Measurements from ENCODE around the gene ANGPTL3. TPM values are rescaled to one million over a fixed set of nuclear protein-coding genes. Genes with fewer than 3 reads are reported as not detected.

ANGPTL3 gene
- total and polyA plus RNA-seq, 2 of the 13 experiments (the other 11 are each of a cell fraction or from before 2014, with no cell fraction given): 0.40 to 0.51 TPM

DNA sequence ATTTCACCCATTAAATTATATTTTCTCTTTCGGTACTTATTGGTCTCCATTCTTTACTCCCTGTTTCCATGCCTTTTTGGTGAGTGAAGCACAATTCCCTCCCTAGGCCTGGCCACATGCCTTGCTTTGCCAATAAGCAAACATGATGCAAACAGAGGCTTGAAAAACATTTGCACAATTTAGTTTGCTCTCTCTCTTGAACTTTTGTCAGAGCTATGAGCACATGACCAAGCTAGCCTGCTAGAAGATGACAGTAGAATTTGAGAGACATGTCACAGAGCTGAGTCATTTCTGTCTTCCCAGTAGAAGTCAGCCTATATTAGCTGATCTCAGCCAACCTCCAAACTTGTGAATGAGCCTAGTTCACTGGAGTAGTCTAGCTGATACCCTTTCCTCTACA is 24.6 kb downstream of the ANGPTL3 start (continued):
- TF ChIP-seq ZBTB8A (CRISPR knock-in tag; IDR thresholded peaks at IDR 0.05; ENCODE audit: borderline replicate concordance, low read depth): no peak
- TF ChIP-seq NCOR1 (IDR thresholded peaks at IDR 0.05; ENCODE audit: borderline replicate concordance, low read length): peak; percentile 80; the same call in 1 of the 2 replicates
- no peak for TF ChIP-seq MTERF4 (CRISPR knock-in tag; IDR thresholded peaks at IDR 0.05)
- peak; percentile 51 for TF ChIP-seq RBM22 (optimal IDR thresholded peaks at IDR 0.05; ENCODE audit: low read length)
- no peak for TF ChIP-seq RBFOX2 (IDR thresholded peaks at IDR 0.05; ENCODE audit: low read depth, low read length)
- TF ChIP-seq SAP130 (CRISPR knock-in tag; IDR thresholded peaks at IDR 0.05; ENCODE audit: low read depth): peak; percentile 98
- TF ChIP-seq ZBTB10 (CRISPR knock-in tag; IDR thresholded peaks at IDR 0.05; ENCODE audit: borderline replicate concordance): no peak
- TF ChIP-seq, protein P1, sequence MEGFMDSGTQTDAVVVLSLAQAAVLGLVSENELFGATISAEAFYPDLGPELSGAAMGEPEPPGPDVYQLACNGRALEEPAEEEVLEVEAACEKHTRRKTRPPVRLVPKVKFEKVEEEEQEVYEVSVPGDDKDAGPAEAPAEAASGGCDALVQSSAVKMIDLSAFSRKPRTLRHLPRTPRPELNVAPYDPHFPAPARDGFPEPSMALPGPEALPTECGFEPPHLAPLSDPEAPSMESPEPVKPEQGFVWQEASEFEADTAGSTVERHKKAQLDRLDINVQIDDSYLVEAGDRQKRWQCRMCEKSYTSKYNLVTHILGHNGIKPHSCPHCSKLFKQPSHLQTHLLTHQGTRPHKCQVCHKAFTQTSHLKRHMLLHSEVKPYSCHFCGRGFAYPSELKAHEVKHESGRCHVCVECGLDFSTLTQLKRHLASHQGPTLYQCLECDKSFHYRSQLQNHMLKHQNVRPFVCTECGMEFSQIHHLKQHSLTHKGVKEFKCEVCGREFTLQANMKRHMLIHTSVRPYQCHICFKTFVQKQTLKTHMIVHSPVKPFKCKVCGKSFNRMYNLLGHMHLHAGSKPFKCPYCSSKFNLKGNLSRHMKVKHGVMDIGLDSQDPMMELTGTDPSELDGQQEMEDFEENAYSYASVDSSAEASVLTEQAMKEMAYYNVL (CRISPR knock-in tag; IDR thresholded peaks at IDR 0.05; ENCODE audit: borderline replicate concordance): peak; percentile 94; the same call in 1 of the 2 replicates
- TF ChIP-seq ZNF607 (CRISPR knock-in tag; IDR thresholded peaks at IDR 0.05; ENCODE audit: borderline replicate concordance): no peak
- TF ChIP-seq TBL1XR1 (IDR thresholded peaks at IDR 0.05; ENCODE audit: borderline replicate concordance, low read length, partially characterized antibody): peak; percentile 82
- peak; percentile 85 for TF ChIP-seq THAP11 (CRISPR knock-in tag; IDR thresholded peaks at IDR 0.05)
- no peak; the same call in 1 of the 2 replicates for TF ChIP-seq STAT6 (CRISPR knock-in tag; IDR thresholded peaks at IDR 0.05; ENCODE audit: borderline replicate concordance)
- 0 out of 2 replicates have a peak, but pooled peaks have one; percentile 39 for TF ChIP-seq ZNF782 (CRISPR knock-in tag; IDR thresholded peaks at IDR 0.05; ENCODE audit: borderline replicate concordance)
- peak; percentile 68 to 93; a peak in 3 of 4 replicates for TF ChIP-seq EP300 (IDR thresholded peaks at IDR 0.05; ENCODE audit: low read depth in 2 of 2, low read length in 2 of 2)
- TF ChIP-seq EP300 (CRISPR knock-in tag; IDR thresholded peaks at IDR 0.05; ENCODE audit: borderline replicate concordance): peak; percentile 92
- no peak for TF ChIP-seq CHD2 (IDR thresholded peaks at IDR 0.05; ENCODE audit: low read depth, low read length)
- no peak for TF ChIP-seq ZNF703 (CRISPR knock-in tag; IDR thresholded peaks at IDR 0.05; ENCODE audit: borderline replicate concordance)
- no peak for TF ChIP-seq POLR2G (IDR thresholded peaks at IDR 0.05; ENCODE audit: low read depth, low read length)
- TF ChIP-seq SMARCE1 (IDR thresholded peaks at IDR 0.05; ENCODE audit: borderline replicate concordance): no peak
- TF ChIP-seq SNAI1 (CRISPR knock-in tag; IDR thresholded peaks at IDR 0.05; ENCODE audit: borderline replicate concordance): no peak
- TF ChIP-seq, protein P2, sequence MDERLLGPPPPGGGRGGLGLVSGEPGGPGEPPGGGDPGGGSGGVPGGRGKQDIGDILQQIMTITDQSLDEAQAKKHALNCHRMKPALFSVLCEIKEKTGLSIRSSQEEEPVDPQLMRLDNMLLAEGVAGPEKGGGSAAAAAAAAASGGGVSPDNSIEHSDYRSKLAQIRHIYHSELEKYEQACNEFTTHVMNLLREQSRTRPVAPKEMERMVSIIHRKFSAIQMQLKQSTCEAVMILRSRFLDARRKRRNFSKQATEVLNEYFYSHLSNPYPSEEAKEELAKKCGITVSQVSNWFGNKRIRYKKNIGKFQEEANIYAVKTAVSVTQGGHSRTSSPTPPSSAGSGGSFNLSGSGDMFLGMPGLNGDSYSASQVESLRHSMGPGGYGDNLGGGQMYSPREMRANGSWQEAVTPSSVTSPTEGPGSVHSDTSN (CRISPR knock-in tag; IDR thresholded peaks at IDR 0.05): no peak
